GM18519 (cell line): Measurements from ENCODE around the gene BST2.
A peak's percentile ranks its signal among the peaks of the same experiment; 100 is the strongest.

ENCODE experiments used
- ATAC-seq: cut with Tn5 transposase; IDR thresholded peaks from one replicate; pipeline ENCODE4 v1.9.1; 2021; ENCODE audit warnings: mild to moderate bottlenecking, moderate library complexity; ENCODE audit not compliant: unreplicated experiment, low FRiP score

The BST2 gene

DNA sequence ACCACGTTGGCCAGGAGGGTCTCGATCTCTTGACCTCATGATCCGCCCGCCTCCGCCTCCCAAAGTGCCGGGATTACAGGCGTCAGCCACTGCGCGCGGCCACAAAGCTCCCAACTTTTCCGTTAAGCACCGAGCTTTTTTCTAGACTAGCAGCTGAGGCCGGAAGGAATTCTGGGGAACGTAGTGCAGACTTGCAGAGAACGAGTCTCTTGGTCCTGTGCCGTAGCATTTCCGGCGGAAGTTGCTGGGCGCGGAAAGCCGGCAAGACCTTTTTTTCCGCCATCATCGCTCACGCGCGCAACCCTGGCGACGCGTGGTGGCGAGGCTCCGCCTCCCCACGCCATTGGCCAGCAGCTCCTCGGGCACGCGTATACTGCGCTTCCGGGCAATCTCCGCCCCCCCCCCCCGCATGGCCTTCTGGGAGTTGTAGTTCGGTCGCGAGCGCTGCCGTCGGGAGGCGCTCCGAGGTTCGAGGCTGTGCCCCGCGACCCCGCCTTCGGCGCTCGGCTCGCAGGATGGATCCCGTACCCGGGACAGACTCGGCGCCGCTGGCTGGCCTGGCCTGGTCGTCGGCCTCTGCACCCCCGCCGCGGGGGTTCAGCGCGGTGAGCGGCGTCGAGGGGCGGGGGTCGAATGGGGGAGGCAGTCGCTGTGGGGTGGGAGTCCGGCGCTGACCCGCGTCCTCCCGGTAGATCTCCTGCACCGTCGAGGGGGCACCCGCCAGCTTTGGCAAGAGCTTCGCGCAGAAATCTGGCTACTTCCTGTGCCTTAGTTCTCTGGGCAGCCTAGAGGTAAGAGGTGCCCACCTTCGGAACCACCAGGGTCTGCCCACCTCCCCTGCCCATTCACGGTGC is 14.4 kb upstream of the BST2 start, which contains the start of gene MVB12A:
MVB12A (plus strand) TSS at position 427 of the 854 bp plus-strand sequence; CDS start at position 516, 89 bp downstream.
- peak; percentile 77 for ATAC-seq

DNA sequence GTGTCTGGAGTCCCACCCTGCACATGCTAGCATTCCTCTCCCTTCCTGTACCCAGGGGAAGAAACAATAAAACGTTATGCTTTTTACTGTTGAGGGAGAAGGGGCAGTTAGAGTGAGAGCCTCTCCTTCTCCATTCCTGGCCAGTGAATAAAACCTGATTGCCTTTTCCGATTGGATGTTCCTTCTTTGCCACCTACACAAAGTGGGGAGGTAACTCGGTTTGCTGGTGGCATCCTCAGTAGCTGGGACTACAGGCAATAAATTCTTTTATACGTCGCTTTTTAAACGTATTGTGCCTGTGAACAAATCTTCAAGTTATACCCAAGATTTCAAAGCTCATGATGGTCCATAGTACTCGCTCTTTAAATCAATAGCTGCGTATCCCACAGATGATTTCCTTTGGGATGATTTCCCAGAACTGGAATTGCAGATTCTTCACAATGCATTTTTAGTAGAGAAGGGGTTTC is 13.8 kb upstream of the BST2 start:
- ATAC-seq = no peak

DNA sequence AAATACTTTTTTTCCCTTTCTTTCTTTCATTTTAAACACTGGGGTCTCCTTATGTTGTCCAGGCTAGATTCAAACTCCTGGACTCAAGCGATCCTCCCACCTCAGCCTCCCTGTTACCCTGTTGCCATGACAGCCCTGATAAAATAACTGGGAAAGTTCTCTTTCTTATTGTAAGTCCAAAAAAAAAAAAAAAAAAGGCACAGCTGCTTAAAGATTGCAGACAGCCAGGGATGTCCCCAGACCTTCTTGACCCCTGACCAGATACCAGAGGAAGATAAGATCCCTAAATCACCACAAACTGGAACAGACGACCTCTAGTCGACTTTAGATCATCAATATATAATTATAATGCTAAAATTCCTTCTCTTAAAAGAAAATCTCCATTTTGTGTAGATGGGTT is 13.3 kb upstream of the BST2 start:
- no peak for ATAC-seq

DNA sequence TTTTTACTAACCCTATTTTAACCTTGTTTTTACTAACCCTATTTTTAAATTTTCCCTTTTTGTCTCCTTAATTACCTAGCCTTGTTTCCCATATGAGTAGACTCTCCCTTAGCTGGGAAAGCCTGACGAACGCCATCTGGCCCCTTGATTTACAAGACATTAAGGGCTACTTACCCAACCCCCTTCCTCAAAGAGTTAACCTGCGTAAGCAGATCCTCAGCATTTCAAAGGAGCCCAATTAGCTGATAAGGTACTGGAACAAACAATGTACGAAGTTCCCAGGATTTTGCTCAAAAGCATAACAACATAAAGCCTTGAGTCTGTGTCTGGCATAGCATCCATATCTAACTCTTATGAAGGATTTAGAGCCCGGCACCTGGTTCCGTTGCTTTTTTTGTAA is 9.7 kb upstream of the BST2 start:
- no peak for ATAC-seq

DNA sequence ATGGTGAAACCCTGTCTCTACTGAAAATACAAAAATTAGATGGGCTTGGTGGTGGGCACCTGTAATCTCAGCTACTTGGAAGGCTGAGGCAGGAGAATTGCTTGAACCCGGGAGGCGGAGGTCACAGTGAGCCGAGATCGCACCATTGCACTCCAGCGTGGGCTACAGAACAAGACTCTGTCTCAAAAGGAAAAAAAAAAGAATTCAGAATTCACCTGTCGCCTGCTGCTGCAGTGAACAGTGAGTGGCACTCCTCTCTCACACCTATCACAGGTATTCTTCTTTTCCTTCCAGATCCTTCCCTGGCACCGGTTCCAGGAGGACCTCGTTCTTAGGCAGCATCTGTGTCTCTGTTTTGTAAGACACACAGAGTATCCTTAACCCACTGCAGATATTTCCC is 8.7 kb upstream of the BST2 start:
- ATAC-seq = no peak

DNA sequence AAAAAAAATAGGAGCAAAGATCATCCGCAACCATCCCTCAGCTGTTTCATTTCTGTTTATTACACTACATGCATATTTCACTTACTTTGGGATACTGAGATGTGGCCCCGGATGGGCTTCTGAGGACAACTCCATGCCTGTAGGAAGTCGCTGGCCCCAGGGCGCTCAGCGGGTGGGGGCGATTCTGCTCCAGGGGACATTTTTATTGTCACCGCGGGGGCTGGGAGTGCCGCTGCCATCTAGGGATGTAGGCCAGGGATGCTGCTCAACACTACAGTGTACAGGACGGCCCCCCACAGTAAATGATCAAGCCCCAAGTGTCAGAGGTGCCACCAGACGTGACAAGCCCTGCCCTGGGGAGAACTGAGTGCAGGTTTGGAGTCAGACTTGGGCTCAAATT is 6.4 kb upstream of the BST2 start:
- no peak for ATAC-seq

DNA sequence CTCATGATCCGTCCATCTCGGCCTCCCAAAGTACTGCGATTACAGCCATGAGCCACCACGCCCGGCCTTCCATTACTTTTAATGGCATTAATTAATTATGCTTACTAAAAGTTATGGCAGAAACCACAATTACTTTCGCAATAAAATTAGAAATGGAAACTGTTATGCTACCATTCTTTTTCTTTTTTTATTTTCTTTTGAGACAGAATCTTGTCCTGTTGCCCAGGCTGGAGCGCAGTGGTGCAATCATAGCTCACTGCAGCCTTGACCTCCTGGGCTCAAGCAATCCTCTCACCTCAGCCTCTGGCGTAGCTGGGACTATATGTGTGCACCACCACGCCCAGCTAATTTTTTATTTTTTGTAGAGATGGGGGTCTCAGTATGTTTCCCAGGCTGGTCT is 4.6 kb upstream of the BST2 start:
- no peak for ATAC-seq

DNA sequence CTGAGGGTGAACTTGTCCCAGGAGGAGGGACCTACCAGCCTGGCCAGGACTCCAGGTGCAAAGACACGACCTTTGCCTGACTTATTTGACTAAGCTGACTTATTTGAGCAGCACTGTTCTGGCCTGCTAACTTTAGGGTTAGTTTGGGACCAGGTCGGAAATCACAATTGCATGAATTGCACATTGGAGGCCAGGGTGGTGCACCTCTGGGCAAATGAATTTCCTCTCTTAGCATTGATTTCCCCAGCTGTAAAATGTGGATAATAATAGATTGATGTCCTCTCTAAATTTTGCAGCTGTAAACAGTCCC is 1.4 kb upstream of the BST2 start:
- ATAC-seq = no peak

- ATAC-seq = no peak
Measured at GRCh38 chr19:17406046-17406886, 836 bp upstream of the BST2 start.

DNA sequence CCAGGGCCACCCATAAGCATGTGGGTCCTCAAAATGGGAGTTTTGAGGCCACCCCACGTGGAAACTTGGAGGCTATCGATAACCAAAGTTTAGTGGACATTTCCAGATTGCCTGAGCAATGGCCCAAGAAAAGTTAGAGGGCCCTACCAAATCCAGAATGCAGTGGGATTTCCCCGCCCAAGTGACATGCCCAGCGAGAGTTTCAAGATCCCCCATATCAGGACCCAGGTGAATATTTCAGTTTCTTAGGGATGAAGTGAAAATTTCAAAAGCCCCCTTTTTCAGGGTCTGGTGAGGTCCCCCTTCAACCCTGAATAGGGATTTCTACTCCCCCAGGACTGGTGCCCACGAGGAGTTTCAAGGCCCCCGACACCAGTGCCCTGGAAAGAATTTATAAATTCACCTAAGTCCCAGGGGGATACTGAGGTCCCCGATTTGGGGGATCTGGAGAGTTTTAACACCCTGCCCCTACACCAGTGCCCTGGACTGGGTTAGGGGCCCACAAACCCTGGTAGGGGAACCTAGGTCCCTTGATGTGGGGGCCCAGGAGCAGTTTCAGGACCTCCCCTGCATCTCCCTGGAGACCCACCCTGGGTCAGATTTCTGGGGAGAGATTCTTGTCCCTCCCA is 695 bp downstream of the BST2 start:
- ATAC-seq = no peak

GRCh38 chr19:17404015-17404414 is 1.4 kb downstream of the BST2 start:
- ATAC-seq = no peak

DNA sequence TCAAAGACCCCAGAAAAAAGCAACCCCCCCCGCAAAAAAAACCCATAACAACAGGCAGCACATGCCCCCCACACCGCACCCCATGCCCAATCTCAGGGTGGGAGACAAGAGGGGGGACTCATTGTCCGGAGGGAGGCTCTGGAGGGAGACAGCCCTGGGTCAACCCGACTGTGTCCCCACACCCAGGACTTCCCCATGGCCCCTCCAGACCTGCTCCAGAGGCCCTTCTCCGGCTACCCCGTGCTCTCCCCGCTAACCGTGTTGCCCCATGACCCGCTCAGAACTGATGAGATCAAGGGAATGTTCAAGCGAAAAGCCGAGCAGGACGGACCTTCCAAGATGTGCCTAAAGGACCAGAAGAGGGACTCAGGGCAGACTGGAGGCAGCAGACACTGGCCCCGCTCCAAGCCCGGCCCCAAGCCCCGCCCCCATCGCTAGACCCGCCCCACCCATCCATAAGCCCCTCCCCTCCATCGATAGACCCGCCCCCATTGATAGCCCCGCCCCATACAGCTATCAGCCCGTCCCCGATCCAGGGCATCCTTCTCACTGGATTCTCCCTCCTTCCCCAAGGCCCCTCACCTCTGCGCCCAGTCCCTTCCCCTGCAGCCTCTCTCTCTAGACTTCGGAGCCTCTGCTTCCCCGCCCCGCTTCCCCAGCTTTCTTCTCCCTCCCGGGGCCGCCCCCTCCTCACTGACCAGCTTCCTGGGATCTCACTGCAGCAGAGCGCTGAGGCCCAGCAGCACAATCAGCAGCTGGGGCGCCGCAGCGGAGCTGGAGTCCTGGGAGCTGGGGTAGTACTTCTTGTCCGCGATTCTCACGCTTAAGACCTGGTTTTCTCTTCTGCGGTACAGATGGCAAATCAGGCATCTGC is 2.2 kb downstream of the BST2 start:
- ATAC-seq = no peak

- ATAC-seq = no peak
Measured at GRCh38 chr19:17401628-17402027, 3.8 kb downstream of the BST2 start.

GRCh38 chr19:17398902-17399527 is 6.4 kb downstream of the BST2 start:
- no peak for ATAC-seq

- no peak for ATAC-seq
Measured at GRCh38 chr19:17394891-17395415, 10.5 kb downstream of the BST2 start.

DNA sequence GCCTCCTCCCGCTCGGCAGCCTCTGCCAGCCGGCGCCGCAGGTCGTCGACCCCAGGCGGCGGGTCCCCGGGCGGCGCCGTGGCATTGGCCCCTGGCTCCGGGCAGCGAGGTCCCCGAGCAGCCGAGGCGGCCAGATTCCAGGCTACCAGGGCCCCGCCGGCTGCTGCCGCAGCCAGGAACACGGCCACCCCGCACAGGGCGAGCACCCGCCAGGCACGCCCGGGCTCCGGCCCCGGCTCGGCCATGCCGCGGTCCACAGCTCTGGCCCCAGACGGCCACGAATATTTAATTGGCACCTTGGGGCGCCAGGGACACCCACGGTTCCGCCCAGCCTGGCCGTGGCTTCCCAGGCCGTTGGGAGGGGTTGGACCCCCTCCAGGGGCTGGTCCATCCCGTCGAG is 11.5 kb downstream of the BST2 start, which contains the start of gene CCDC194:
CCDC194 (minus strand) TSS at position 283 of the 400 bp plus-strand sequence; CDS start at position 245, 38 bp downstream.
- ATAC-seq = no peak

- no peak for ATAC-seq
Measured at GRCh38 chr19:17393002-17393401, 12.4 kb downstream of the BST2 start.

DNA sequence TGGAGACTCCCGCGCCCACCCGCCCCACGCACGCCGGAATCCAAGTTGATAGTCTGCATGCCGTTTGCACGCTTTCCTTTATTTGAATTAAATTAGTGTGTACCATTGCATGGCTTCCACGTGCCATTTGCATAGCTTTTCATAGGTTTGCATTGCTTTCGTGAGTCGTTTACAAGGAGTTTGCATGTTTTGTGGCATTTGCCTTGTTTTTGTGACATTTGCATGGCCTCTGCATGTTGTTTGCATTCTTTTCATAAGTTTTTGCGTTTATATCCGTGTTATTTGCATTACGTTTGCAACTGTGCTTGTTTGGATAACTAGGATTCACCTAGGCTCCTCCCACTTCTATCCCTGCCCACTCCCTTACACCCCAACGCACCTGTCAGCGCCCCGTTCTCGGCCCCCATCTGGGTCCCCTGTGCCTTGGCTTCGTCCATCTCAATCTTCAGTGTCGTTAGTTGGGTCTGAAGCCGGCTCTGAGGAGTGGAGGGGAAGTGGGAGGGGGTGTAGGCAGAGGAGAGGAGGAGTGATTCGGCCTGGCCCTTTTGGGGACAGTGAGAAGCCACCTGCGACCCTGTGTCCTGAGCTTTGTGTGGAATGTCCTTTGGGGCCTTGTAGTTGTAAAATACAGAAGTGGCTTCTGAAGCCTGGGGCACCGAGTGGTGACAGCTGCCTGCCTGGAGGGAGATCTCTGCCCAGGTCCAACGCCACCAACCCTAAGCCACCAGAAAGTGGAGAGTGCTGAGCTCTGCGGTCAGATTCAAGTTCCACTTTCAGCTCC is 13.9 kb downstream of the BST2 start:
- no peak for ATAC-seq
